Body of pancreas (tissue), 4 donors: ENCODE data around the gene UNC93A. TPM values are rescaled to one million over a fixed set of nuclear protein-coding genes. Genes with fewer than 3 reads are reported as not detected.

Source experiments
- ATAC-seq: fragments of 150-250 bp; one replicate; pipeline ENCODE4 v1.9.1; 2016
- DNase-seq, 4 donors: peaks; one replicate each; pipeline ENCODE4 v3.0.0-alpha.2; 2019
- H3K27ac ChIP-seq, 4 donors: fragments of 200-600 bp; sonication (generic); 1 replicate in 3 of 4; 2 replicates in 1 of 4; pipeline versions ENCODE4 v1.5.1 to v1.6.1; 2016 to 2019; ENCODE audit warnings: mild to moderate bottlenecking in 1 of 4, mixed read lengths in 1 of 4, moderate library complexity in 1 of 4
- H3K27me3 ChIP-seq, 2 donors: fragments of 200-600 bp; sonication (generic); one replicate each; pipeline ENCODE4 v1.6.0; 2016; ENCODE audit warnings: mild to moderate bottlenecking in 1 of 2
- H3K36me3 ChIP-seq, 2 donors: fragments of 200-600 bp; sonication (generic); replicated peaks in 1 of 2; 2 replicates each; pipeline ENCODE4 v1.5.1; 2016; ENCODE audit warnings: low read depth in 2 of 2; ENCODE audit not compliant: insufficient read depth in 1 of 2
- H3K4me1 ChIP-seq: fragments of 200-600 bp; sonication (generic); one replicate; pipeline ENCODE4 v1.6.0; 2016
- H3K4me3 ChIP-seq, 2 donors: fragments of 200-600 bp; sonication (generic); 1 replicate in 1 of 2; 2 replicates in 1 of 2; pipeline ENCODE4 v1.5.1; 2016 to 2019
- H3K9me3 ChIP-seq, 3 donors: fragments of 200-600 bp; sonication (generic); 1 replicate in 2 of 3; 2 replicates in 1 of 3; pipeline ENCODE4 v1.5.1; 2016
- CTCF ChIP-seq, 7 experiments: fragments of 450-650 bp in 4 of 7; fragments of 200-600 bp in 3 of 7; sonication (generic) in 3 of 7; IDR thresholded peaks; one replicate each; pipeline ENCODE4 v1.5.1; 2016 to 2019; ENCODE audit warnings: antibody characterized with exemption in 7 of 7
- POLR2A ChIP-seq, 3 donors: fragments of 450-650 bp; IDR thresholded peaks; one replicate each; pipeline ENCODE4 v1.6.1; 2016; ENCODE audit warnings: antibody characterized with exemption in 3 of 3, mild to moderate bottlenecking in 2 of 3
- WGBS, 2 donors: methylation state at CpG; one replicate each; pipeline ENCODE4 v1.1.5; 2017; 5-methylcytosine and 5-hydroxymethylcytosine counted together
- intact Hi-C: fragments of 100-400 bp; cut with DNase I; formaldehyde crosslinking; loops from one replicate; pipeline ENCODE4 v1.15.1; 2023
- total RNA-seq, 2 donors: library from RNA; depleted of rRNA; stranded (reverse); fragments of >200 nt; gene quantifications; one replicate each; pipeline ENCODE4 v1.1.0, GENCODE V29; 2016

UNC93A gene
- total RNA-seq, 2 donors from 2014 or later = not detected

- TF ChIP-seq POLR2A (IDR thresholded peaks at IDR 0.05) (no peak), CTCF (IDR thresholded peaks at IDR 0.05) (no peak)
- H3K9me3 ChIP-seq = no peaks in the 10 kb centered on the region
- H3K4me1 ChIP-seq = no peaks in the 10 kb centered on the region
- WGBS, 2 donors = 81 to 84% methylated on average over 7 of the region's 7 CpGs
- no peak overlapping the region for H3K4me3 ChIP-seq
- DNase-seq (no peak), ATAC-seq (no peak)
- H3K27me3 ChIP-seq = no peaks in the 10 kb centered on the region
- no peaks in the 10 kb centered on the region for H3K36me3 ChIP-seq
- intact Hi-C loops = no loop called here
- H3K27ac ChIP-seq = no peak overlapping the region
Observed at GRCh38 chr6:167323111-167323510, 32.0 kb downstream of the UNC93A start.

GRCh38 chr6:167324111-167324510, 33.0 kb downstream of the UNC93A start:
- H3K27me3 ChIP-seq = no peaks in the 10 kb centered on the region
- TF ChIP-seq CTCF (IDR thresholded peaks at IDR 0.05) (no peak), POLR2A (IDR thresholded peaks at IDR 0.05) (no peak)
- H3K4me3 ChIP-seq = no peak overlapping the region
- ATAC-seq (no peak), DNase-seq (no peak)
- no peaks in the 10 kb centered on the region for H3K9me3 ChIP-seq
- WGBS, 2 donors = 66 to 70% methylated on average over 10 of the region's 10 CpGs
- no peaks in the 10 kb centered on the region for H3K36me3 ChIP-seq
- intact Hi-C loops = no loop called here
- H3K4me1 ChIP-seq = no peaks in the 10 kb centered on the region
- no peak overlapping the region for H3K27ac ChIP-seq

GRCh38 chr6:167325766-167326165, 34.7 kb downstream of the UNC93A start:
- Histone ChIP-seq H3K4me3 (no peak overlapping the region), H3K27ac (no peak overlapping the region), H3K27me3 (no peaks in the 10 kb centered on the region), H3K9me3 (no peaks in the 10 kb centered on the region), H3K4me1 (no peaks in the 10 kb centered on the region), H3K36me3 (no peaks in the 10 kb centered on the region)
- no peak for ATAC-seq
- 86 to 89% methylated on average over 3 to 12 of the region's 13 CpGs for WGBS, 2 donors
- DNase-seq = no peak
- TF ChIP-seq POLR2A (IDR thresholded peaks at IDR 0.05) = no peak
- TF ChIP-seq CTCF (IDR thresholded peaks at IDR 0.05) = no peak
- intact Hi-C loops = no loop called here

- no peak for ATAC-seq
- no peak for TF ChIP-seq POLR2A (IDR thresholded peaks at IDR 0.05)
- TF ChIP-seq CTCF (IDR thresholded peaks at IDR 0.05) = no peak
- DNase-seq = no peak
Observed at GRCh38 chr6:167327391-167327790, 36.3 kb downstream of the UNC93A start.

GRCh38 chr6:167328086-167328485, 37.0 kb downstream of the UNC93A start:
- WGBS, 2 donors = 87 to 94% methylated on average over 5 of the region's 5 CpGs
- Histone ChIP-seq H3K9me3 (no peaks in the 10 kb centered on the region), H3K27me3 (no peaks in the 10 kb centered on the region), H3K4me1 (no peaks in the 10 kb centered on the region), H3K36me3 (no peaks in the 10 kb centered on the region), H3K4me3 (no peak overlapping the region), H3K27ac (no peak overlapping the region)
- DNase-seq = no peak
- ATAC-seq = no peak
- TF ChIP-seq CTCF (IDR thresholded peaks at IDR 0.05) (no peak), POLR2A (IDR thresholded peaks at IDR 0.05) (no peak)
- intact Hi-C loops = no loop called here

More at GRCh38 chr6:167327391-167327790, 36.3 kb downstream of the UNC93A start:
- Histone ChIP-seq H3K4me3 (no peak overlapping the region), H3K4me1 (no peaks in the 10 kb centered on the region), H3K36me3 (no peaks in the 10 kb centered on the region), H3K27me3 (no peaks in the 10 kb centered on the region), H3K9me3 (no peaks in the 10 kb centered on the region), H3K27ac (no peak overlapping the region)
- intact Hi-C loops = no loop called here
- WGBS, 2 donors = 70 to 77% methylated on average over 4 of the region's 4 CpGs
